ENCODE data around the gene KCNN4.

DNA sequence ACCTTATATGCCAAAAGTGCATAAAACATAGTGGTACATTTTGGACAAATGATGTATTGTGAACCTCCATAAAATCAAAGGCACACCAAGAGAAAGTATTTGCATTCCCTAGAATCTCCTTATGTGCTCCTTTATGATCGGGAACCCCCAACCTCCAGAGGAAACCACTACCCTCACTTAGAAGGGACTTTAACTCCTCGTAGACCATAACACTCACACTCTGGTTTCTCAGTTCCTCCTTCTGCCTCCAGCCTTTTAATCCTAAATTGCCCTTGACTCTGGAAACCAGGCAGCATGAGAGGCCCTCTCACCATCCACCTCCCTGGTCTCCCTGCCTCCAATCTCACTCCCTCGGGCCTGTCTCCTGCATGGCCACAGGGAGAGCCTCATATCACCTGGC lies 9.8 kb upstream of the KCNN4 start:
- TF ChIP-seq, protein P1, sequence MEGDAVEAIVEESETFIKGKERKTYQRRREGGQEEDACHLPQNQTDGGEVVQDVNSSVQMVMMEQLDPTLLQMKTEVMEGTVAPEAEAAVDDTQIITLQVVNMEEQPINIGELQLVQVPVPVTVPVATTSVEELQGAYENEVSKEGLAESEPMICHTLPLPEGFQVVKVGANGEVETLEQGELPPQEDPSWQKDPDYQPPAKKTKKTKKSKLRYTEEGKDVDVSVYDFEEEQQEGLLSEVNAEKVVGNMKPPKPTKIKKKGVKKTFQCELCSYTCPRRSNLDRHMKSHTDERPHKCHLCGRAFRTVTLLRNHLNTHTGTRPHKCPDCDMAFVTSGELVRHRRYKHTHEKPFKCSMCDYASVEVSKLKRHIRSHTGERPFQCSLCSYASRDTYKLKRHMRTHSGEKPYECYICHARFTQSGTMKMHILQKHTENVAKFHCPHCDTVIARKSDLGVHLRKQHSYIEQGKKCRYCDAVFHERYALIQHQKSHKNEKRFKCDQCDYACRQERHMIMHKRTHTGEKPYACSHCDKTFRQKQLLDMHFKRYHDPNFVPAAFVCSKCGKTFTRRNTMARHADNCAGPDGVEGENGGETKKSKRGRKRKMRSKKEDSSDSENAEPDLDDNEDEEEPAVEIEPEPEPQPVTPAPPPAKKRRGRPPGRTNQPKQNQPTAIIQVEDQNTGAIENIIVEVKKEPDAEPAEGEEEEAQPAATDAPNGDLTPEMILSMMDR (IDR thresholded peaks at IDR 0.05; ENCODE audit: borderline replicate concordance, extremely low read depth, low read length, poor library complexity, severe bottlenecking) = no peak
- no peak for TF ChIP-seq EZH2 (IDR thresholded peaks at IDR 0.05; ENCODE audit: borderline replicate concordance, low read depth, low read length, severe bottlenecking)

Data from DND-41 (cell line).